H1 (cell line): Measurements from ENCODE around the gene CYP1B1. TPM values are rescaled to one million over a fixed set of nuclear protein-coding genes. Genes with fewer than 3 reads are reported as not detected.
"Not testable (repeated sequence)": the region's sequence is repeated elsewhere in the genome, so short reads cannot be mapped to it uniquely, and the experiment has no call there.

Experiments
- CTCF ChIA-PET: fragments of 300-600 bp; sonication (Branson Sonifier 250); formaldehyde crosslinking; loops from one replicate; lab custom pipeline; 2021; ENCODE audit not compliant: partially characterized antibody; lab: Charles Lee
- POLR2A ChIA-PET: fragments of 300-600 bp; sonication (Branson Sonifier 250); formaldehyde crosslinking; loops from one replicate; lab custom pipeline; 2021; ENCODE audit warnings: inconsistent platforms; ENCODE audit not compliant: partially characterized antibody; lab: Charles Lee
- DNase-seq, 2 experiments: peaks; one replicate each; pipeline versions ENCODE4 v3.0.0 to v3.0.0-alpha.2; 2010 to 2022; ENCODE audit warnings: low spot score in 2 of 2, low read depth in 1 of 2, mixed read lengths in 1 of 2
- FAIRE-seq: peaks from 2 replicates; lab custom pipeline; 2011; peaks lifted over from hg19 to GRCh38; lab: Jason Lieb, UNC
- H2AFZ ChIP-seq: 2 replicates; pipeline ENCODE4 v1.8.1; 2012; ENCODE audit warnings: low read length, inconsistent platforms
- H2AK5ac ChIP-seq: 2 replicates; pipeline ENCODE4 v1.6.1; 2013; ENCODE audit warnings: low read depth, low read length
- H2BK120ac ChIP-seq: replicated peaks from 2 replicates; pipeline ENCODE3; 2013; ENCODE audit warnings: low read depth, low read length, inconsistent platforms
- H2BK12ac ChIP-seq: 2 replicates; pipeline ENCODE4 v1.6.1; 2013; ENCODE audit warnings: low read depth, low read length
- H2BK15ac ChIP-seq: 2 replicates; pipeline ENCODE4 v1.6.1; 2013; ENCODE audit warnings: low read length
- H2BK20ac ChIP-seq: 2 replicates; pipeline ENCODE4 v1.6.1; 2013; ENCODE audit warnings: low read length
- H2BK5ac ChIP-seq: 2 replicates; pipeline ENCODE4 v1.6.1; 2013; ENCODE audit warnings: low read depth, low read length
- H3K14ac ChIP-seq: 2 replicates; pipeline ENCODE4 v1.6.1; 2013; ENCODE audit warnings: inconsistent platforms; ENCODE audit not compliant: insufficient read length
- H3K18ac ChIP-seq: 2 replicates; pipeline ENCODE4 v1.6.1; 2013; ENCODE audit warnings: low read length; ENCODE audit errors: extremely low read depth
- H3K23ac ChIP-seq: 2 replicates; pipeline ENCODE4 v1.6.1; 2013; ENCODE audit warnings: inconsistent platforms; ENCODE audit not compliant: insufficient read length
- H3K23me2 ChIP-seq: 2 replicates; pipeline ENCODE4 v1.6.1; 2013; ENCODE audit warnings: low read depth, low read length
- H3K27ac ChIP-seq: 2 replicates; pipeline ENCODE4 v1.6.1; 2011; ENCODE audit warnings: low read depth, low read length, inconsistent platforms
- H3K27me3 ChIP-seq, 4 experiments: replicated peaks in 1 of 4; 1 replicate in 1 of 4; 2 replicates in 3 of 4; pipeline versions ENCODE4 v1.6.1 to v1.8.1; 2011 to 2013; ENCODE audit warnings: low read length in 3 of 4, mild to moderate bottlenecking in 3 of 4, inconsistent platforms in 2 of 4, mixed read lengths in 2 of 4, moderate library complexity in 1 of 4; ENCODE audit not compliant: control insufficient read depth in 3 of 4, insufficient read depth in 3 of 4; ENCODE audit errors: extremely low read depth in 1 of 4
- H3K36me3 ChIP-seq, 4 experiments: 2 replicates each; pipeline versions ENCODE4 v1.6.1 to v1.8.1; 2011 to 2013; ENCODE audit warnings: mild to moderate bottlenecking in 4 of 4, low read length in 3 of 4, moderate library complexity in 2 of 4, control low read depth in 1 of 4, inconsistent platforms in 1 of 4; ENCODE audit not compliant: insufficient read depth in 4 of 4, control insufficient read depth in 2 of 4
- H3K4ac ChIP-seq: replicated peaks from 2 replicates; pipeline ENCODE3; 2013; ENCODE audit warnings: low read length, low read depth, mixed read lengths, inconsistent platforms; ENCODE audit not compliant: insufficient read length
- H3K4me1 ChIP-seq, 4 experiments: replicated peaks in 1 of 4; 1 replicate in 1 of 4; 2 replicates in 3 of 4; pipeline versions ENCODE4 v1.6.1 to v1.8.1; 2011 to 2013; ENCODE audit warnings: low read length in 3 of 4, inconsistent platforms in 2 of 4, mixed read lengths in 1 of 4; ENCODE audit not compliant: insufficient read depth in 4 of 4, control insufficient read depth in 3 of 4
- H3K4me2 ChIP-seq, 2 experiments: 2 replicates each; pipeline versions ENCODE4 v1.6.1 to v1.8.1; 2011 to 2013; ENCODE audit warnings: low read depth in 2 of 2, low read length in 2 of 2, control low read depth in 1 of 2, inconsistent platforms in 1 of 2, mild to moderate bottlenecking in 1 of 2; ENCODE audit not compliant: insufficient read depth in 1 of 2
- H3K4me3 ChIP-seq, 4 experiments: fragments of 200-600, 300-600 bp in 1 of 4; sonication (generic), shearing (Covaris generic), sonication (Bioruptor Twin) in 1 of 4; 2 replicates each; pipeline versions ENCODE4 v1.5.1 to v1.8.1; 2011 to 2016; ENCODE audit warnings: low read length in 4 of 4, low read depth in 3 of 4, control low read depth in 2 of 4, inconsistent platforms in 2 of 4, mild to moderate bottlenecking in 2 of 4, mixed read lengths in 1 of 4, moderate library complexity in 1 of 4; ENCODE audit not compliant: insufficient read depth in 2 of 4; ENCODE audit errors: extremely low read depth in 1 of 4
- H3K56ac ChIP-seq: replicated peaks from 2 replicates; pipeline ENCODE3; 2013; ENCODE audit warnings: low read depth, mild to moderate bottlenecking, mixed read lengths, low read length, inconsistent platforms; ENCODE audit not compliant: insufficient read length
- H3K79me1 ChIP-seq: 2 replicates; pipeline ENCODE4 v1.6.1; 2013; ENCODE audit warnings: low read depth, low read length, control low read depth
- H3K79me2 ChIP-seq, 2 experiments: 2 replicates each; pipeline versions ENCODE4 v1.6.1 to v1.8.1; 2012 to 2013; ENCODE audit warnings: low read length in 2 of 2, mild to moderate bottlenecking in 2 of 2, inconsistent platforms in 1 of 2; ENCODE audit not compliant: insufficient read depth in 2 of 2, control insufficient read depth in 1 of 2
- H3K9ac ChIP-seq, 4 experiments: replicated peaks in 1 of 4; 1 replicate in 1 of 4; 2 replicates in 3 of 4; pipeline versions ENCODE4 v1.6.1 to v1.8.1; 2011 to 2013; ENCODE audit warnings: low read depth in 3 of 4, low read length in 3 of 4, control low read depth in 2 of 4, mild to moderate bottlenecking in 2 of 4, moderate library complexity in 2 of 4, inconsistent platforms in 1 of 4; ENCODE audit errors: extremely low read depth in 1 of 4
- H3K9me3 ChIP-seq, 2 experiments: 2 replicates each; pipeline versions ENCODE4 v1.6.1 to v1.8.1; 2012 to 2013; ENCODE audit warnings: mild to moderate bottlenecking in 2 of 2, moderate library complexity in 2 of 2, control low read depth in 1 of 2, inconsistent platforms in 1 of 2, low read depth in 1 of 2, low read length in 1 of 2, mixed read lengths in 1 of 2; ENCODE audit not compliant: insufficient read depth in 2 of 2
- H4K20me1 ChIP-seq, 2 experiments: replicated peaks in 1 of 2; 2 replicates each; pipeline versions ENCODE3 to v1.8.1; 2011 to 2013; ENCODE audit warnings: inconsistent platforms in 2 of 2, low read length in 2 of 2, mild to moderate bottlenecking in 1 of 2; ENCODE audit not compliant: insufficient read depth in 2 of 2, control insufficient read depth in 1 of 2
- H4K5ac ChIP-seq: 2 replicates; pipeline ENCODE4 v1.6.1; 2013; ENCODE audit warnings: low read length, low read depth, mixed read lengths, inconsistent platforms; ENCODE audit not compliant: insufficient read length
- H4K8ac ChIP-seq: 2 replicates; pipeline ENCODE4 v1.8.0; 2013; ENCODE audit warnings: mild to moderate bottlenecking, moderate library complexity, low read length, inconsistent platforms; ENCODE audit not compliant: insufficient read depth; ENCODE audit errors: extremely low read depth
- H4K91ac ChIP-seq: replicated peaks from 2 replicates; pipeline ENCODE3; 2013; ENCODE audit warnings: low read length, mixed read lengths, inconsistent platforms; ENCODE audit not compliant: insufficient read length
- WGBS, 2 experiments: shearing (Covaris generic) in 1 of 2; methylation state at CpG; one replicate each; pipeline versions ENCODE4 v1.1.6 to v1.1.7; 2013 to 2015; ENCODE audit warnings: low lambda C conversion rate in 2 of 2, mixed read lengths in 2 of 2, inconsistent platforms in 1 of 2, low coverage in 1 of 2, missing lambda C conversion rate in 1 of 2; ENCODE audit not compliant: insufficient replicate concordance in 2 of 2, insufficient coverage in 1 of 2, insufficient read length in 1 of 2; ENCODE audit errors: extremely low coverage in 1 of 2, missing lambda C conversion rate in 1 of 2; 5-methylcytosine and 5-hydroxymethylcytosine counted together
- polyA plus RNA-seq, 7 experiments: library from polyadenylated mRNA; depleted of rRNA in 3 of 7; stranded (reverse) in 5 of 7; unstranded in 2 of 7; fragments of >200 nt in 5 of 7; fragments of 200-250 nt in 2 of 7; gene quantifications; 1 replicate in 5 of 7; 2 replicates in 1 of 7; 4 replicates in 1 of 7; pipeline versions ENCODE4 v1.2.1 to v1.2.3, GENCODE V29; 2011 to 2013; ENCODE audit warnings: missing spikeins in 2 of 7, mixed read lengths in 2 of 7
- total RNA-seq: library from RNA; stranded (reverse); fragmentation: NEBNext Ultra II Directional; extraction: Animal tissue kit (Norgen Biotek cat#: 25700); gene quantifications from 2 replicates; pipeline ENCODE4 v1.2.1, GENCODE V29; 2021

The CYP1B1 gene
- total and polyA plus RNA-seq, 2 of the 8 experiments (the other 6 are each of a cell fraction or from before 2014, with no cell fraction given) = 1.3 to 5.7 TPM

DNA sequence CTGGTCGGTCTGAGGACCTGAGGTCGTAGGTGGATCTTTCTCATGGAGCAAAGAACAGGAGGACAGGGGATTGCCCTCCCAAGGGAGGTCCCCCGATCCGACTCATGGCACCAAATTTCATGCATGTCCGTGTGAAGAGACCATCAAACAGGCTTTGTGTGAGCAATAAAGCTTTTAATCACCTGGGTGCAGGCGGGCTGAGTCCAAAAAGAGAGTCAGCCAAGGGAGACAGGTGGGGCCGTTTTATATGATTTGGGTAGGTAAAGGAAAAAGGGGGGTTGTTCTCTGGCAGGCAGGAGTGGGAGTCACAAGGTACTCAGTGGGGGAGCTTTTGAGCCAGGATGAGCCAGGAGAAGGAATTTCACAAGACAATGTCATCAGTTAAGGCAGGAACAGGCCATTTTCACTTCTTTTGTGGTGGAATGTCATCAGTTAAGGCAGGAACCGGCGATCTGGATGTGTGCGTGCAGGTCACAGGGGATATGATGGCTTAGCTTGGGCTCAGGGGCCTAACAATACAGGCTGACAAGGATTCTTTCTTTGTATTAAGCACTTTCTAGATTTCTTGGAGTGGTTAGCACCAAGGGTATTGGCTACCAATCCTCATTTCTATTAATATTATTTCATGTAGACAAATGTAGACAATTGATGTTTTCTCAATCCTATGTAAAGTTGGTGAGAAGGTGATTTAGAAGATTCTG lies 10.2 kb upstream of the CYP1B1 start:
- not testable (repeated sequence) for H2BK12ac ChIP-seq, H3K4ac ChIP-seq, H3K18ac ChIP-seq, FAIRE-seq, H3K56ac ChIP-seq, H3K23me2 ChIP-seq, H2BK20ac ChIP-seq, H3K9me3 ChIP-seq, H4K8ac ChIP-seq, H4K20me1 ChIP-seq, H4K91ac ChIP-seq, H3K36me3 ChIP-seq, H3K79me2 ChIP-seq, H2BK5ac ChIP-seq, H2AFZ ChIP-seq, H3K4me3 ChIP-seq, H3K4me1 ChIP-seq, H3K23ac ChIP-seq, H3K27me3 ChIP-seq, H2BK15ac ChIP-seq, H3K27ac ChIP-seq, H2AK5ac ChIP-seq, H2BK120ac ChIP-seq, H3K9ac ChIP-seq, DNase-seq, H4K5ac ChIP-seq, H3K79me1 ChIP-seq, H3K14ac ChIP-seq
- 67% methylated on average over 10 of the region's 10 CpGs; no CpG with 5 or more reads in 1 of the 2 experiments for WGBS, 2 experiments
- H3K4me2 ChIP-seq = peak overlapping the region in 1 of 2 experiments; percentile 56; a peak in 2 of 4 replicates
- ChIA-PET CTCF (interaction anchor here (0.9 to 1.6 kb wide), 2 partner anchors 10 to 30 kb away, joined by 3 to 8 read pairs; partner anchors contain the start of gene CYP1B1), POLR2A (interaction anchor here (0.7 to 1.5 kb wide), 5 partner anchors 9 to 27 kb away, joined by 3 to 4 read pairs (median 3); no protein-coding TSS in a partner anchor)
